Tibial artery (tissue), 4 donors: ENCODE results near the gene AWAT2.

ENCODE experiments used
- DNase-seq, 2 donors: peaks; one replicate each; pipeline ENCODE4 v3.0.0-alpha.2; 2019
- H3K27ac ChIP-seq, 2 donors: fragments of 200-600 bp; sonication (generic) in 1 of 2; 1 replicate in 1 of 2; 2 replicates in 1 of 2; pipeline ENCODE4 v1.5.1; 2018 to 2019; ENCODE audit warnings: mild to moderate bottlenecking in 1 of 2
- H3K27me3 ChIP-seq, 2 donors: fragments of 200-600 bp; sonication (generic) in 1 of 2; one replicate each; pipeline versions ENCODE4 v1.5.1 to v1.6.0; 2016 to 2019
- H3K36me3 ChIP-seq, 3 donors: fragments of 200-600 bp; sonication (generic) in 2 of 3; one replicate each; pipeline ENCODE4 v1.5.1; 2016 to 2019; ENCODE audit warnings: mild to moderate bottlenecking in 2 of 3
- H3K4me1 ChIP-seq, 4 donors: fragments of 200-600 bp; sonication (generic) in 2 of 4; 1 replicate in 3 of 4; 2 replicates in 1 of 4; pipeline ENCODE4 v1.5.1; 2016 to 2019
- H3K4me3 ChIP-seq, 2 donors: fragments of 200-600 bp; sonication (generic) in 1 of 2; 1 replicate in 1 of 2; 2 replicates in 1 of 2; pipeline ENCODE4 v1.5.1; 2018 to 2019; ENCODE audit warnings: mild to moderate bottlenecking in 2 of 2
- H3K9me3 ChIP-seq, 3 donors: fragments of 200-600 bp; sonication (generic) in 1 of 3; one replicate each; pipeline ENCODE4 v1.5.1; 2016 to 2019
- CTCF ChIP-seq, 2 experiments: fragments of 200-600 bp in 1 of 2; fragments of 450-650 bp in 1 of 2; IDR thresholded peaks; one replicate each; pipeline ENCODE4 v1.5.1; 2017 to 2019; ENCODE audit warnings: antibody characterized with exemption in 2 of 2, mild to moderate bottlenecking in 1 of 2, moderate library complexity in 1 of 2
- intact Hi-C: fragments of 100-400 bp; cut with DNase I; formaldehyde crosslinking; loops from one replicate; pipeline ENCODE4 v1.15.0; 2023; ENCODE audit warnings: low total_unique reads

The AWAT2 gene

DNA sequence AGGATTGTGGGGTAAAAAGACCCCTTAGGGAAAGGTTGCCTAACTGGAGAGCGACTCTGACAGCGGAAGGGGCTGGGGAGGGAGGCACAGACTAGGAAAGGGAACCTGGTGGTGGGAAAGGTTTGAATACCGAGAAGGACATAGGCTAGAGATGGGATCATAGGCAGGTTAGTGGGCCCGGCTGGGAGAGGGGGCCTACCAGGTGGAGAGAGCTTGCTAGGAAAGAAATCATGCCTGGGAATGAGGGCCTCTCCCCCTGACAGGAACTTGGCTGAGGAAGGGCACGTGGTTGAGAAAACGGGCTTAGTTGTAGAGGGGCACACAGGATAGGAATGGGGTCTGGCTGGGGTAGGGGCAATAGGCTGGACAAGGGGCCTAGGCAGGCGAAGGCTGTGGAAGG, 16.9 kb upstream of the AWAT2 start:
- Histone ChIP-seq H3K9me3 (no peaks in the 10 kb centered on the region), H3K4me3 (no peak overlapping the region), H3K27me3 (no peaks in the 10 kb centered on the region), H3K36me3 (no peaks in the 10 kb centered on the region), H3K4me1 (no peaks in the 10 kb centered on the region), H3K27ac (no peak overlapping the region)
- no peak for DNase-seq
- TF ChIP-seq CTCF (IDR thresholded peaks at IDR 0.05) = no peak
- intact Hi-C loops = no loop called here

DNA sequence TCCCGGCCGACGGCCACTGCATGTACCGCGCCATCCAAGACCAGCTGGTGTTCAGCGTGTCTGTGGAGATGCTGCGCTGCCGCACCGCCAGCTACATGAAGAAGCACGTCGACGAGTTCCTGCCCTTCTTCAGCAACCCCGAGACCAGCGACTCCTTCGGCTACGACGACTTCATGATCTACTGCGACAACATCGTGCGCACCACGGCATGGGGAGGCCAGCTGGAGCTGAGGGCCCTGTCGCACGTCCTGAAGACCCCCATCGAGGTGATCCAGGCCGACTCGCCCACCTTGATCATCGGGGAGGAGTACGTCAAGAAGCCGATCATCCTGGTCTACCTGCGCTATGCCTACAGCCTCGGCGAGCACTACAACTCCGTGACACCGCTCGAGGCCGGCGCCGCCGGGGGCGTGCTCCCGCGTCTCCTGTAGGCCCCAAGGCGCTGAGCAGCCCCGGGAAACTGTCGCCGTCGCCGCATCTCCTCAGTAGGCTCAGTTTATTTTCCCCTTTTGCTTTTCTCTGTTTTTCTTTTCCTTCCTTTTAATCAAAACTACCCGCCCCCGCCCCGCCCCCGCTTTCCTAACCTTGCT, 13.3 kb upstream of the AWAT2 start:
- no peaks in the 10 kb centered on the region for H3K4me1 ChIP-seq
- no peaks in the 10 kb centered on the region for H3K27me3 ChIP-seq
- no peaks in the 10 kb centered on the region for H3K36me3 ChIP-seq
- TF ChIP-seq CTCF (IDR thresholded peaks at IDR 0.05) = no peak
- no peaks in the 10 kb centered on the region for H3K9me3 ChIP-seq
- DNase-seq = no peak
- H3K27ac ChIP-seq = no peak overlapping the region
- intact Hi-C loops = no loop called here
- H3K4me3 ChIP-seq = no peak overlapping the region

GRCh38 chrX:70062076-70062475, 12.3 kb upstream of the AWAT2 start, which contains the start of gene OTUD6A:
TSS of gene OTUD6A (plus strand) at chrX:70062457. CDS start at chrX:70062525, 68 bp downstream.
- no peak within 1 kb of the TSS for H3K27ac ChIP-seq
- H3K36me3 ChIP-seq = no peaks in the 10 kb centered on the region
- H3K4me3 ChIP-seq = no peak within 1 kb of the TSS
- intact Hi-C loops = no loop called here
- H3K4me1 ChIP-seq = no peaks in the 10 kb centered on the region
- no peaks in the 10 kb centered on the region for H3K27me3 ChIP-seq
- DNase-seq = no peak
- TF ChIP-seq CTCF (IDR thresholded peaks at IDR 0.05) = no peak
- no peaks in the 10 kb centered on the region for H3K9me3 ChIP-seq

DNA sequence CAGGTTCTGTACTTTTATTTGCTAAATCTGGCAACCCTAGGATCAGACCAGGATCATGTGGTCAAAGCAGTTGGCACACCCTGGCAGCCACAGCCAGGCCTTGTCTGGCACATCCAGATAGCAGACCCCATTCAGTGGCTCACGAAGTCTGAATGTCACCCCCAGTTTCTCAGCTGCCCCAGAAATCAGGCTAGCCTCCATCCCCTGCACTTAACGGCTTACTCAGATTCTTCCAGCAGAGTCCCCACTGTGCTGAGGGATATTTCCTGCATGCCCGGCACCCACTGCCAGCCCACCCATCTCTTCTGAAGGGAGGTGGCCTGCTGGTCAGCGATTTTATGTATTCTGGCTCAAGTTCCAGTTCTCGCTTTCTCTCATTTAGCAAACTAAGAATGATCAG, 4.7 kb upstream of the AWAT2 start:
- no peaks in the 10 kb centered on the region for H3K36me3 ChIP-seq
- no peaks in the 10 kb centered on the region for H3K4me1 ChIP-seq
- H3K9me3 ChIP-seq = no peaks in the 10 kb centered on the region
- H3K27me3 ChIP-seq = no peaks in the 10 kb centered on the region
- H3K4me3 ChIP-seq = no peak overlapping the region
- TF ChIP-seq CTCF (IDR thresholded peaks at IDR 0.05) = no peak
- intact Hi-C loops = no loop called here
- no peak for DNase-seq
- H3K27ac ChIP-seq = no peak overlapping the region

GRCh38 chrX:70052895-70053615, 3.3 kb upstream of the AWAT2 start:
- intact Hi-C loops = no loop called here
- TF ChIP-seq CTCF (IDR thresholded peaks at IDR 0.05) = no peak
- no peaks in the 10 kb centered on the region for H3K27me3 ChIP-seq
- no peak overlapping the region for H3K4me3 ChIP-seq
- H3K9me3 ChIP-seq = no peaks in the 10 kb centered on the region
- no peak overlapping the region for H3K27ac ChIP-seq
- no peak for DNase-seq
- no peaks in the 10 kb centered on the region for H3K36me3 ChIP-seq
- H3K4me1 ChIP-seq = no peaks in the 10 kb centered on the region
